ENCODE results near the gene DDAH2. TPM values are rescaled to one million over a fixed set of nuclear protein-coding genes. Genes with fewer than 3 reads are reported as not detected.

DDAH2 gene
- total and polyA plus RNA-seq, 4 donors = 62.9 to 207 (median 168) TPM

GRCh38 chr6:31770860-31771259, 41.8 kb upstream of the DDAH2 start:
- Histone ChIP-seq H3K4me3 (ENCODE audit: low read depth, low read length) (no peak overlapping the region), H3K27me3 (ENCODE audit: control insufficient read depth, insufficient read depth, low read length) (no peaks in the 10 kb centered on the region), H3K36me3 (ENCODE audit: control insufficient read depth, insufficient read depth, low read length) (peaks cover 10% of the 10 kb centered on the region), H3K27ac (ENCODE audit: low read depth, low read length) (no peak overlapping the region), H3K9me3 (ENCODE audit: control insufficient read depth, insufficient read depth, low read length) (no peaks in the 10 kb centered on the region), H3K4me1 (ENCODE audit: control insufficient read depth, insufficient read depth, low read length) (peaks cover 12% of the 10 kb centered on the region)
- no peak for DNase-seq (ENCODE audit: low read depth in 4 of 6, low spot score in 6 of 6)
- WGBS (ENCODE audit: insufficient coverage) = no CpG with 5 or more reads among the region's 2 CpGs

GRCh38 chr6:31769684-31770371, 40.7 kb upstream of the DDAH2 start:
- Histone ChIP-seq H3K9me3 (ENCODE audit: control insufficient read depth, insufficient read depth, low read length) (no peaks in the 10 kb centered on the region), H3K4me3 (ENCODE audit: low read depth, low read length) (no peak overlapping the region), H3K4me1 (ENCODE audit: control insufficient read depth, insufficient read depth, low read length) (peaks cover 17% of the 10 kb centered on the region), H3K27ac (ENCODE audit: low read depth, low read length) (no peak overlapping the region), H3K36me3 (ENCODE audit: control insufficient read depth, insufficient read depth, low read length) (peaks cover 9% of the 10 kb centered on the region), H3K27me3 (ENCODE audit: control insufficient read depth, insufficient read depth, low read length) (no peaks in the 10 kb centered on the region)
- no peak for DNase-seq (ENCODE audit: low read depth in 4 of 6, low spot score in 6 of 6)
- 58% methylated on average over 7 of the region's 12 CpGs for WGBS (ENCODE audit: insufficient coverage)

DNA sequence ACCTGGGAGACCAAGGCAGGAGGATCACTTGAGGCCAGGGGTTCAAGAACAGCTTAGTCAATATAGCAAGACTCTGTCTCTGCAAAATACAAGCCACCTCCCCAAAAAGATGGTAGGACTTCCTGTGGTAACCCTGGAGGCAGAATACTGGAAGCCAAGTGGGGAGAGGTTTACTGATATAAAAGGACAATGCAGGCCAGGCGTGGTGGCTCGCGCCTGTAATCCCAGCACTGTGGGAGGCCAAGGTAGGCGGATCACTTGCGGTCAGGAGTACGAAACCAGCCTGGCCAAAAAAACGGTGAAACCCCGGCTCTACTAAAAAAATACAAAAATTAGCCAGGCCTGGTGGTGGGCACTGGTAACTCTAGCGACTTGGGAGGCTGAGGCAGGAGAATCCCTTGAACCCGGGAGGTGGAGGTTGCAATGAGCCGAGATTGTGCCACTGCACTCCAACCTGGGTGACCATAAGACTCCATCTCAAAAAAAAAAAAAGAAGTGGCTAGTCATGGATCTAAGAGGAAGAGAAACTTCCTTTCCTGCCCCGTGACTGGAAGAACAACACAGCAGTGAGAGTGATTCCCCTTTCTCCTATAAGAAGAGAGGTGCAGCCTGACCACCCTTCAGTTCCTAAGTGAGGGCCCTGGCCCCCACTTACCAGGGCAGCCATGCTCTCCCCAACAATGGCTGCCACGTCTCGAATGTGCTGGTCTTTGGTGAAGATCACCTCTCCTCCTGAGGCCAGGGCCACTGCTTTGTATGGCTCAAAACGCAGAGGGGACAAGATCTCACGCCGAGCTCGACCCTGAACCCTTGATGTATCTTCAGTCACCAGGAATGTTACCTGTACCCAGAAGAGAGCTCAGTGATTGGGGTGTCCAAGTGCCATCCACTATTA, 39.5 kb upstream of the DDAH2 start:
- Histone ChIP-seq H3K27me3 (ENCODE audit: control insufficient read depth, insufficient read depth, low read length) (no peaks in the 10 kb centered on the region), H3K4me1 (ENCODE audit: control insufficient read depth, insufficient read depth, low read length) (peaks cover 25% of the 10 kb centered on the region), H3K27ac (ENCODE audit: low read depth, low read length) (no peak overlapping the region), H3K9me3 (ENCODE audit: control insufficient read depth, insufficient read depth, low read length) (no peaks in the 10 kb centered on the region), H3K36me3 (ENCODE audit: control insufficient read depth, insufficient read depth, low read length) (peaks cover 9% of the 10 kb centered on the region), H3K4me3 (ENCODE audit: low read depth, low read length) (no peak overlapping the region)
- 88% methylated on average over 13 of the region's 18 CpGs for WGBS (ENCODE audit: insufficient coverage)
- no peak for DNase-seq (ENCODE audit: low read depth in 4 of 6, low spot score in 6 of 6)

DNA sequence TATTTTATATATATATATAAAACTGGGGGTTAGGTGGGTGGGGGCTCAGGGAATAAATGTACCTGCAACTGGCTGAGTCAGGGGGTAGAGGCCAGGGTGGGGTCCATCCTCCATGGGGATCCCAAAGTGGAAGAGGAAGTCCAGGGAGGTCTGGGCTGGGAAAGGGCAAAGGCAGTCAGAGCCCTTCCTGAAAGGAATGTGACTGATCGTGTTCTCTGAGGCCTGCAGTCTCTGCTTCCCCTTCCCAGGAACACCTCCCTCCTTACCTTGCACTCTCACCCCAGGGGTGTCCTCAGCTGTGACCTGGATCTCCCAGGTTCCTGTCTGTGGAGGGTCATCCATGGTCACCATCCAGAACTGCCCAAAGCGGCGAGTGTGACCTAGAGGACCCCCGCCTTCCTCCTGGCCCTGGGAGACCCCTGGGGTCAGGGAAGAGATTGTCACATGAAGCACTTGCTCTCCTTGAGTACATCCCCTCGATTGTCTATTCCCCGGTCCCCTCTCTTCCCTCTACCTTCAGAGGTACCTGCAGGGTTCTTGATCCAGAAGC, 38.1 kb upstream of the DDAH2 start:
- Histone ChIP-seq H3K27ac (ENCODE audit: low read depth, low read length) (no peak overlapping the region), H3K9me3 (ENCODE audit: control insufficient read depth, insufficient read depth, low read length) (no peaks in the 10 kb centered on the region), H3K27me3 (ENCODE audit: control insufficient read depth, insufficient read depth, low read length) (no peaks in the 10 kb centered on the region), H3K4me1 (ENCODE audit: control insufficient read depth, insufficient read depth, low read length) (peaks cover 31% of the 10 kb centered on the region), H3K36me3 (ENCODE audit: control insufficient read depth, insufficient read depth, low read length) (peaks cover 16% of the 10 kb centered on the region), H3K4me3 (ENCODE audit: low read depth, low read length) (no peak overlapping the region)
- 100% methylated on average over 5 of the region's 6 CpGs for WGBS (ENCODE audit: insufficient coverage)
- no peak for DNase-seq (ENCODE audit: low read depth in 4 of 6, low spot score in 6 of 6)

- DNase-seq (ENCODE audit: low read depth in 4 of 6, low spot score in 6 of 6) = peak in 2 of 6 donors; percentile 34 to 40
- H3K36me3 ChIP-seq (ENCODE audit: control insufficient read depth, insufficient read depth, low read length) = peaks cover 22% of the 10 kb centered on the region
- H3K27me3 ChIP-seq (ENCODE audit: control insufficient read depth, insufficient read depth, low read length) = no peaks in the 10 kb centered on the region
- H3K4me3 ChIP-seq (ENCODE audit: low read depth, low read length) = peak overlapping the region; percentile 34
- no peak overlapping the region for H3K27ac ChIP-seq (ENCODE audit: low read depth, low read length)
- WGBS (ENCODE audit: insufficient coverage) = 30% methylated on average over 34 of the region's 42 CpGs
- peaks cover 31% of the 10 kb centered on the region for H3K4me1 ChIP-seq (ENCODE audit: control insufficient read depth, insufficient read depth, low read length)
- no peaks in the 10 kb centered on the region for H3K9me3 ChIP-seq (ENCODE audit: control insufficient read depth, insufficient read depth, low read length)
These were observed 37.1 kb upstream of the DDAH2 start for GRCh38 chr6:31765910-31766794.

- Histone ChIP-seq H3K4me1 (ENCODE audit: control insufficient read depth, insufficient read depth, low read length) (peaks cover 31% of the 10 kb centered on the region), H3K27ac (ENCODE audit: low read depth, low read length) (no peak overlapping the region), H3K36me3 (ENCODE audit: control insufficient read depth, insufficient read depth, low read length) (peaks cover 24% of the 10 kb centered on the region), H3K27me3 (ENCODE audit: control insufficient read depth, insufficient read depth, low read length) (no peaks in the 10 kb centered on the region), H3K4me3 (ENCODE audit: low read depth, low read length) (no peak overlapping the region), H3K9me3 (ENCODE audit: control insufficient read depth, insufficient read depth, low read length) (no peaks in the 10 kb centered on the region)
- 78% methylated on average over 3 of the region's 9 CpGs for WGBS (ENCODE audit: insufficient coverage)
- no peak for DNase-seq (ENCODE audit: low read depth in 4 of 6, low spot score in 6 of 6)
These were observed 36.4 kb upstream of the DDAH2 start for GRCh38 chr6:31765559-31765909.

DNA sequence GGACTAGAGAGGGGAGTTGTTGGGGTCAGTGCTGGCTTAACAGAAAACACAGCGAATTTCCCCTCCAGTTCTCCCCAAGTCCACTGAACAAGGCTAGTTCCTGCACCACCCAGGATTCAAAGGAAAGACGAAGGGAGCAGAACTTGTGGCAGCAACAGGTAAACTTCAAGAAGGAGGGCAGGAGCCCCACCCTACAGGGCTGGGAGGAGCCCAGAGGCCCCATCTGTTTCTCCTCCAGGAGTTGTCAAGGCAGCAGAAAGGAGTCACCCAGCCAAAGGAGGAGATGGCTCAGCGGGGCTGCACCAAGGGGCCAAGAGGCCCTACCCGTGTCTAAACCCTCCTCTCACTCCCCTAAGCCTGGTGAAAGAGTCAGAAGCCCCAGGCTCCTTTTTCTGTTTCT, 35.1 kb upstream of the DDAH2 start:
- Histone ChIP-seq H3K27ac (ENCODE audit: low read depth, low read length) (peak overlapping the region; percentile 90), H3K4me1 (ENCODE audit: control insufficient read depth, insufficient read depth, low read length) (peaks cover 31% of the 10 kb centered on the region), H3K9me3 (ENCODE audit: control insufficient read depth, insufficient read depth, low read length) (no peaks in the 10 kb centered on the region), H3K27me3 (ENCODE audit: control insufficient read depth, insufficient read depth, low read length) (no peaks in the 10 kb centered on the region), H3K36me3 (ENCODE audit: control insufficient read depth, insufficient read depth, low read length) (peaks cover 32% of the 10 kb centered on the region), H3K4me3 (ENCODE audit: low read depth, low read length) (no peak overlapping the region)
- 100% methylated on average over 1 of the region's 4 CpGs for WGBS (ENCODE audit: insufficient coverage)
- no peak for DNase-seq (ENCODE audit: low read depth in 4 of 6, low spot score in 6 of 6)

- H3K4me1 ChIP-seq (ENCODE audit: control insufficient read depth, insufficient read depth, low read length) = peaks cover 31% of the 10 kb centered on the region
- peaks cover 32% of the 10 kb centered on the region for H3K36me3 ChIP-seq (ENCODE audit: control insufficient read depth, insufficient read depth, low read length)
- peak overlapping the region; percentile 90 for H3K27ac ChIP-seq (ENCODE audit: low read depth, low read length)
- H3K9me3 ChIP-seq (ENCODE audit: control insufficient read depth, insufficient read depth, low read length) = no peaks in the 10 kb centered on the region
- peak in 4 of 6 donors; percentile 41 to 84 (median 58) for DNase-seq (ENCODE audit: low read depth in 4 of 6, low spot score in 6 of 6)
- no peaks in the 10 kb centered on the region for H3K27me3 ChIP-seq (ENCODE audit: control insufficient read depth, insufficient read depth, low read length)
- WGBS (ENCODE audit: insufficient coverage) = 0% methylated on average over 1 of the region's 1 CpG
- H3K4me3 ChIP-seq (ENCODE audit: low read depth, low read length) = no peak overlapping the region
These were observed 34.5 kb upstream of the DDAH2 start for GRCh38 chr6:31763619-31763940.

DNA sequence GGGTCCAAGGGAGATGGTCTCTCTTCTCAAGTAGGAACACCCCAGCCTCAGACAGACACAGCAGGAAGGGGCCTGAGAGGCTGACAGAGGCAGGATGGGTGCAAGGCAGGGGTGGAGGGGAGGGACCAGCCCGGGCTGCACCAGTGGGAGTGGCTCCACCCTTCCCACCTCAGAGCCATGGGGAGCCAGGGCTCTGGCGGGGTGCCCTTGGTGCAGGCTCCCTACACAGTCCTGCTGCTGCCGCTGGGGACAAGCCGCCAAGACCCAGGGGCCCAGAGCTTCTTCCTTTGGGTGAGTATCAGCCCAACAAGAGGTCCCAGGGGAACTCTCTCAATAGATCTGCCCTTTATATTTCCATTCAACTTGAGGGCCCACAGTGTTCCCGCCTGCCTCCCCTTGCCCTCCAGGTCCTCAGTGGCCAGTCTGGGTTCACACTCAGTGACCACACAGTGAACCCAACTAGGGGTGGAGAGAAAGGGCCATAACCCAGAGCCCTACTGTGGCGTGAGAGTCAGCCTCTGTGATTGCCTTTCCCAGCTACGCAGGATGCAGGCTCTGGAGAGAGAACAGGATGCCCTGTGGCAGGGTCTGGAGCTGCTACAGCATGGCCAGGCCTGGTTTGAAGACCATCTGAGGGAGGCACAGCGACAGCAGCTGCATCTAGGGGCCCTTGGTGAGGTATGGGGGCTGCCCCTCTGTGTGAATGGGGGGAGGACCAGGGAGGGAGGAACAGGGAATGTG, 33.9 kb upstream of the DDAH2 start:
- Histone ChIP-seq H3K27ac (ENCODE audit: low read depth, low read length) (peak overlapping the region; percentile 90), H3K9me3 (ENCODE audit: control insufficient read depth, insufficient read depth, low read length) (no peaks in the 10 kb centered on the region), H3K4me3 (ENCODE audit: low read depth, low read length) (no peak overlapping the region), H3K27me3 (ENCODE audit: control insufficient read depth, insufficient read depth, low read length) (no peaks in the 10 kb centered on the region), H3K4me1 (ENCODE audit: control insufficient read depth, insufficient read depth, low read length) (peaks cover 31% of the 10 kb centered on the region), H3K36me3 (ENCODE audit: control insufficient read depth, insufficient read depth, low read length) (peaks cover 34% of the 10 kb centered on the region)
- no peak for DNase-seq (ENCODE audit: low read depth in 4 of 6, low spot score in 6 of 6)
- 59% methylated on average over 8 of the region's 8 CpGs for WGBS (ENCODE audit: insufficient coverage)
